ENCODE results near the gene IFRD2. TPM values are rescaled to one million over a fixed set of nuclear protein-coding genes. Genes with fewer than 3 reads are reported as not detected.

IFRD2 gene
- total and polyA plus RNA-seq, 2 of the 13 experiments (the other 11 are each of a cell fraction or from before 2014, with no cell fraction given), result 32.8 to 96.1 TPM

- TF ChIP-seq, protein P1, sequence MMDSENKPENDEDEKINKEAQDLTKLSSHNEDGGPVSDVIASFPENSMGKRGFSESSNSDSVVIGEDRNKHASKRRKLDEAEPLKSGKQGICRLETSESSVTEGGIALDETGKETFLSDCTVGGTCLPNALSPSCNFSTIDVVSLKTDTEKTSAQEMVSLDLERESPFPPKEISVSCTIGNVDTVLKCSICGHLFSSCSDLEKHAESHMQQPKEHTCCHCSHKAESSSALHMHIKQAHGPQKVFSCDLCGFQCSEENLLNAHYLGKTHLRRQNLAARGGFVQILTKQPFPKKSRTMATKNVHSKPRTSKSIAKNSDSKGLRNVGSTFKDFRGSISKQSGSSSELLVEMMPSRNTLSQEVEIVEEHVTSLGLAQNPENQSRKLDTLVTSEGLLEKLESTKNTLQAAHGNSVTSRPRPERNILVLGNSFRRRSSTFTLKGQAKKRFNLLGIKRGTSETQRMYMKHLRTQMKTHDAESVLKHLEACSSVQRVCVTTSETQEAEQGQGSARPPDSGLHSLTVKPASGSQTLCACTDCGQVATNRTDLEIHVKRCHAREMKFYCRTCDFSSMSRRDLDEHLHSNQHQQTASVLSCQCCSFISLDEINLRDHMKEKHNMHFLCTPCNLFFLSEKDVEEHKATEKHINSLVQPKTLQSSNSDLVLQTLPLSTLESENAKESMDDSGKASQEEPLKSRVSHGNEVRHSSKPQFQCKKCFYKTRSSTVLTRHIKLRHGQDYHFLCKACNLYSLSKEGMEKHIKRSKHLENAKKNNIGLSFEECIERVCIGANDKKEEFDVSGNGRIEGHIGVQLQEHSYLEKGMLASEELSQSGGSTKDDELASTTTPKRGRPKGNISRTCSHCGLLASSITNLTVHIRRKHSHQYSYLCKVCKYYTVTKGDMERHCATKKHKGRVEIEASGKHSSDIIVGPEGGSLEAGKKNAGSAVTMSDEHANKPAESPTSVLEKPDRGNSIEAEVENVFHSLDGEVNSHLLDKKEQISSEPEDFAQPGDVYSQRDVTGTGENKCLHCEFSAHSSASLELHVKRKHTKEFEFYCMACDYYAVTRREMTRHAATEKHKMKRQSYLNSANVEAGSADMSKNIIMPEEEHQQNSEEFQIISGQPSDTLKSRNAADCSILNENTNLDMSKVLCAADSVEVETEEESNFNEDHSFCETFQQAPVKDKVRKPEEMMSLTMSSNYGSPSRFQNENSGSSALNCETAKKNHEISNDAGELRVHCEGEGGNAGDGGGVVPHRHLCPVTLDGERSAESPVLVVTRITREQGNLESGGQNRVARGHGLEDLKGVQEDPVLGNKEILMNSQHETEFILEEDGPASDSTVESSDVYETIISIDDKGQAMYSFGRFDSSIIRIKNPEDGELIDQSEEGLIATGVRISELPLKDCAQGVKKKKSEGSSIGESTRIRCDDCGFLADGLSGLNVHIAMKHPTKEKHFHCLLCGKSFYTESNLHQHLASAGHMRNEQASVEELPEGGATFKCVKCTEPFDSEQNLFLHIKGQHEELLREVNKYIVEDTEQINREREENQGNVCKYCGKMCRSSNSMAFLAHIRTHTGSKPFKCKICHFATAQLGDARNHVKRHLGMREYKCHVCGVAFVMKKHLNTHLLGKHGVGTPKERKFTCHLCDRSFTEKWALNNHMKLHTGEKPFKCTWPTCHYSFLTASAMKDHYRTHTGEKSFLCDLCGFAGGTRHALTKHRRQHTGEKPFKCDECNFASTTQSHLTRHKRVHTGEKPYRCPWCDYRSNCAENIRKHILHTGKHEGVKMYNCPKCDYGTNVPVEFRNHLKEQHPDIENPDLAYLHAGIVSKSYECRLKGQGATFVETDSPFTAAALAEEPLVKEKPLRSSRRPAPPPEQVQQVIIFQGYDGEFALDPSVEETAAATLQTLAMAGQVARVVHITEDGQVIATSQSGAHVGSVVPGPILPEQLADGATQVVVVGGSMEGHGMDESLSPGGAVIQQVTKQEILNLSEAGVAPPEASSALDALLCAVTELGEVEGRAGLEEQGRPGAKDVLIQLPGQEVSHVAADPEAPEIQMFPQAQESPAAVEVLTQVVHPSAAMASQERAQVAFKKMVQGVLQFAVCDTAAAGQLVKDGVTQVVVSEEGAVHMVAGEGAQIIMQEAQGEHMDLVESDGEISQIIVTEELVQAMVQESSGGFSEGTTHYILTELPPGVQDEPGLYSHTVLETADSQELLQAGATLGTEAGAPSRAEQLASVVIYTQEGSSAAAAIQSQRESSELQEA (CRISPR knock-in tag; IDR thresholded peaks at IDR 0.05; ENCODE audit: not compliant biosample characterization), result no peak
- TF ChIP-seq, protein P2, sequence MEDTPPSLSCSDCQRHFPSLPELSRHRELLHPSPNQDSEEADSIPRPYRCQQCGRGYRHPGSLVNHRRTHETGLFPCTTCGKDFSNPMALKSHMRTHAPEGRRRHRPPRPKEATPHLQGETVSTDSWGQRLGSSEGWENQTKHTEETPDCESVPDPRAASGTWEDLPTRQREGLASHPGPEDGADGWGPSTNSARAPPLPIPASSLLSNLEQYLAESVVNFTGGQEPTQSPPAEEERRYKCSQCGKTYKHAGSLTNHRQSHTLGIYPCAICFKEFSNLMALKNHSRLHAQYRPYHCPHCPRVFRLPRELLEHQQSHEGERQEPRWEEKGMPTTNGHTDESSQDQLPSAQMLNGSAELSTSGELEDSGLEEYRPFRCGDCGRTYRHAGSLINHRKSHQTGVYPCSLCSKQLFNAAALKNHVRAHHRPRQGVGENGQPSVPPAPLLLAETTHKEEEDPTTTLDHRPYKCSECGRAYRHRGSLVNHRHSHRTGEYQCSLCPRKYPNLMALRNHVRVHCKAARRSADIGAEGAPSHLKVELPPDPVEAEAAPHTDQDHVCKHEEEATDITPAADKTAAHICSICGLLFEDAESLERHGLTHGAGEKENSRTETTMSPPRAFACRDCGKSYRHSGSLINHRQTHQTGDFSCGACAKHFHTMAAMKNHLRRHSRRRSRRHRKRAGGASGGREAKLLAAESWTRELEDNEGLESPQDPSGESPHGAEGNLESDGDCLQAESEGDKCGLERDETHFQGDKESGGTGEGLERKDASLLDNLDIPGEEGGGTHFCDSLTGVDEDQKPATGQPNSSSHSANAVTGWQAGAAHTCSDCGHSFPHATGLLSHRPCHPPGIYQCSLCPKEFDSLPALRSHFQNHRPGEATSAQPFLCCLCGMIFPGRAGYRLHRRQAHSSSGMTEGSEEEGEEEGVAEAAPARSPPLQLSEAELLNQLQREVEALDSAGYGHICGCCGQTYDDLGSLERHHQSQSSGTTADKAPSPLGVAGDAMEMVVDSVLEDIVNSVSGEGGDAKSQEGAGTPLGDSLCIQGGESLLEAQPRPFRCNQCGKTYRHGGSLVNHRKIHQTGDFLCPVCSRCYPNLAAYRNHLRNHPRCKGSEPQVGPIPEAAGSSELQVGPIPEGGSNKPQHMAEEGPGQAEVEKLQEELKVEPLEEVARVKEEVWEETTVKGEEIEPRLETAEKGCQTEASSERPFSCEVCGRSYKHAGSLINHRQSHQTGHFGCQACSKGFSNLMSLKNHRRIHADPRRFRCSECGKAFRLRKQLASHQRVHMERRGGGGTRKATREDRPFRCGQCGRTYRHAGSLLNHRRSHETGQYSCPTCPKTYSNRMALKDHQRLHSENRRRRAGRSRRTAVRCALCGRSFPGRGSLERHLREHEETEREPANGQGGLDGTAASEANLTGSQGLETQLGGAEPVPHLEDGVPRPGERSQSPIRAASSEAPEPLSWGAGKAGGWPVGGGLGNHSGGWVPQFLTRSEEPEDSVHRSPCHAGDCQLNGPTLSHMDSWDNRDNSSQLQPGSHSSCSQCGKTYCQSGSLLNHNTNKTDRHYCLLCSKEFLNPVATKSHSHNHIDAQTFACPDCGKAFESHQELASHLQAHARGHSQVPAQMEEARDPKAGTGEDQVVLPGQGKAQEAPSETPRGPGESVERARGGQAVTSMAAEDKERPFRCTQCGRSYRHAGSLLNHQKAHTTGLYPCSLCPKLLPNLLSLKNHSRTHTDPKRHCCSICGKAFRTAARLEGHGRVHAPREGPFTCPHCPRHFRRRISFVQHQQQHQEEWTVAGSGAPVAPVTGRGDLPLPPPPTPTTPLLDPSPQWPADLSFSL (CRISPR knock-in tag; IDR thresholded peaks at IDR 0.05), result no peak; the same call in 1 of the 2 replicates
- TF ChIP-seq HNRNPLL (IDR thresholded peaks at IDR 0.05; ENCODE audit: low read depth, low read length, poor library complexity, severe bottlenecking), result no peak
- TF ChIP-seq, protein P3, sequence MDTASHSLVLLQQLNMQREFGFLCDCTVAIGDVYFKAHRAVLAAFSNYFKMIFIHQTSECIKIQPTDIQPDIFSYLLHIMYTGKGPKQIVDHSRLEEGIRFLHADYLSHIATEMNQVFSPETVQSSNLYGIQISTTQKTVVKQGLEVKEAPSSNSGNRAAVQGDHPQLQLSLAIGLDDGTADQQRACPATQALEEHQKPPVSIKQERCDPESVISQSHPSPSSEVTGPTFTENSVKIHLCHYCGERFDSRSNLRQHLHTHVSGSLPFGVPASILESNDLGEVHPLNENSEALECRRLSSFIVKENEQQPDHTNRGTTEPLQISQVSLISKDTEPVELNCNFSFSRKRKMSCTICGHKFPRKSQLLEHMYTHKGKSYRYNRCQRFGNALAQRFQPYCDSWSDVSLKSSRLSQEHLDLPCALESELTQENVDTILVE (CRISPR knock-in tag; IDR thresholded peaks at IDR 0.05), result no peak
- peak; percentile 56; the same call in 1 of the 2 replicates for TF ChIP-seq HNRNPL (IDR thresholded peaks at IDR 0.05; ENCODE audit: low read depth, low read length)
- TF ChIP-seq FOXC1 (CRISPR knock-in tag; IDR thresholded peaks at IDR 0.05; ENCODE audit: borderline replicate concordance), result no peak
- TF ChIP-seq ZNF251 (CRISPR knock-in tag; IDR thresholded peaks at IDR 0.05), result no peak
- no peak for TF ChIP-seq ZNF777 (CRISPR knock-in tag; IDR thresholded peaks at IDR 0.05)
- no peak for TF ChIP-seq GPN1 (CRISPR knock-in tag; IDR thresholded peaks at IDR 0.05; ENCODE audit: borderline replicate concordance)
- TF ChIP-seq SOX5 (CRISPR knock-in tag; IDR thresholded peaks at IDR 0.05; ENCODE audit: borderline replicate concordance), result 0 out of 2 replicates have a peak, but pooled peaks have one; percentile 6
- no peak for TF ChIP-seq ZNF224 (CRISPR knock-in tag; IDR thresholded peaks at IDR 0.05)
- TF ChIP-seq AGO2 (optimal IDR thresholded peaks at IDR 0.05; ENCODE audit: low read depth, low read length), result peak; percentile 70
- peak; percentile 61 for TF ChIP-seq ZFX (CRISPR knock-in tag; IDR thresholded peaks at IDR 0.05; ENCODE audit: low read depth)
- TF ChIP-seq ZNF510 (CRISPR knock-in tag; IDR thresholded peaks at IDR 0.05; ENCODE audit: low read depth), result no peak
These were observed 27.2 kb downstream of the IFRD2 start (continued) for GRCh38 chr3:50264964-50265485.

All from HepG2 (cell line).